SK-N-SH treated with all-trans-retinoic acid at 6 μM for 48 hours (cell line): ENCODE results near the gene MAP3K7.

Experiments used
- ATAC-seq: fragments of 200-7000 bp; cut with Tn5 transposase; 3 replicates; pipeline ENCODE4 v1.9.1; 2020; ENCODE audit warnings: mild to moderate bottlenecking, moderate library complexity
- ARNTL ChIP-seq: fragments of 450-650 bp; formaldehyde crosslinking; IDR thresholded peaks from 2 replicates; pipeline ENCODE4 v1.5.0; 2020; ENCODE audit warnings: low read depth, mild to moderate bottlenecking, moderate library complexity, borderline replicate concordance
- BACH2 ChIP-seq: fragments of 250-450 bp; sonication (Bioruptor Pico); IDR thresholded peaks from 2 replicates; pipeline ENCODE4 v1.9.0; 2021; ENCODE audit warnings: mild to moderate bottlenecking, borderline replicate concordance
- CSDC2 ChIP-seq: fragments of 250-450 bp; sonication (Bioruptor Pico); IDR thresholded peaks from 2 replicates; pipeline ENCODE4 v1.5.0; 2020; ENCODE audit warnings: mild to moderate bottlenecking, moderate library complexity
- ESRRG ChIP-seq: fragments of 250-450 bp; sonication (Bioruptor Pico); IDR thresholded peaks from 2 replicates; pipeline ENCODE4 v1.6.1; 2021; ENCODE audit warnings: mild to moderate bottlenecking
- ISL1 ChIP-seq: fragments of 250-450 bp; sonication (Bioruptor Pico); IDR thresholded peaks from 2 replicates; pipeline ENCODE4 v2.1.2; 2022; ENCODE audit warnings: mild to moderate bottlenecking, moderate library complexity
- OSR1 ChIP-seq: fragments of 250-450 bp; sonication (Bioruptor Pico); IDR thresholded peaks from 2 replicates; pipeline ENCODE4 v1.8.0; 2022; ENCODE audit warnings: moderate library complexity, mild to moderate bottlenecking, inconsistent platforms
- PATZ1 ChIP-seq: fragments of 250-450 bp; sonication (Bioruptor Pico); IDR thresholded peaks from 2 replicates; pipeline ENCODE4 v1.8.0; 2020; ENCODE audit warnings: mild to moderate bottlenecking, moderate library complexity, borderline replicate concordance
- PPARA ChIP-seq: fragments of 250-450 bp; sonication (Bioruptor Pico); IDR thresholded peaks from 2 replicates; pipeline ENCODE4 v1.5.0; 2020; ENCODE audit warnings: mild to moderate bottlenecking, borderline replicate concordance
- RARB ChIP-seq: fragments of 250-450 bp; sonication (Bioruptor Pico); IDR thresholded peaks from 2 replicates; pipeline ENCODE4 v1.8.0; 2021; ENCODE audit warnings: mild to moderate bottlenecking, moderate library complexity
- TCF4 ChIP-seq: fragments of 250-450 bp; sonication (Bioruptor Pico); IDR thresholded peaks from 2 replicates; pipeline ENCODE4 v1.8.0; 2021; ENCODE audit warnings: mild to moderate bottlenecking, moderate library complexity, borderline replicate concordance
- TOX ChIP-seq: fragments of 250-450 bp; sonication (Bioruptor Pico); IDR thresholded peaks from 2 replicates; pipeline ENCODE4 v1.8.0; 2021; ENCODE audit warnings: mild to moderate bottlenecking, moderate library complexity, borderline replicate concordance
- ZC3H10 ChIP-seq: fragments of 250-450 bp; sonication (Bioruptor Pico); IDR thresholded peaks from 2 replicates; pipeline ENCODE4 v1.5.1; 2021; ENCODE audit warnings: mild to moderate bottlenecking, moderate library complexity
- ZFP30 ChIP-seq: fragments of 450-650 bp; formaldehyde crosslinking; IDR thresholded peaks from 2 replicates; pipeline ENCODE4 v1.5.0; 2022; ENCODE audit warnings: mild to moderate bottlenecking, moderate library complexity
- ZNF70 ChIP-seq: fragments of 450-650 bp; formaldehyde crosslinking; IDR thresholded peaks from 2 replicates; pipeline ENCODE4 v1.5.0; 2020; ENCODE audit warnings: mild to moderate bottlenecking, moderate library complexity
- TF ChIP-seq, protein P1 (sequence below): fragments of 250-450 bp; sonication (Bioruptor Pico); IDR thresholded peaks from 2 replicates; pipeline ENCODE4 v1.5.0; 2020; ENCODE audit warnings: mild to moderate bottlenecking, moderate library complexity
- TF ChIP-seq, protein P2 (sequence below): fragments of 250-450 bp; sonication (Bioruptor Pico); IDR thresholded peaks from 2 replicates; pipeline ENCODE4 v1.5.1; 2020; ENCODE audit warnings: low read depth, mild to moderate bottlenecking, moderate library complexity
- TF ChIP-seq, protein P3 (sequence below): fragments of 250-450 bp; sonication (Bioruptor Pico); IDR thresholded peaks from 2 replicates; pipeline ENCODE4 v1.8.0; 2021; ENCODE audit warnings: low read depth, mild to moderate bottlenecking, moderate library complexity, borderline replicate concordance
- TF ChIP-seq, protein P4 (sequence below): fragments of 250-450 bp; sonication (Bioruptor Pico); IDR thresholded peaks from 2 replicates; pipeline ENCODE4 v1.5.1; 2021; ENCODE audit warnings: mild to moderate bottlenecking, moderate library complexity

Gene MAP3K7

GRCh38 chr6:90466154-90466940 lies 120.5 kb downstream of the MAP3K7 start (continued):
- TF ChIP-seq, protein P1, sequence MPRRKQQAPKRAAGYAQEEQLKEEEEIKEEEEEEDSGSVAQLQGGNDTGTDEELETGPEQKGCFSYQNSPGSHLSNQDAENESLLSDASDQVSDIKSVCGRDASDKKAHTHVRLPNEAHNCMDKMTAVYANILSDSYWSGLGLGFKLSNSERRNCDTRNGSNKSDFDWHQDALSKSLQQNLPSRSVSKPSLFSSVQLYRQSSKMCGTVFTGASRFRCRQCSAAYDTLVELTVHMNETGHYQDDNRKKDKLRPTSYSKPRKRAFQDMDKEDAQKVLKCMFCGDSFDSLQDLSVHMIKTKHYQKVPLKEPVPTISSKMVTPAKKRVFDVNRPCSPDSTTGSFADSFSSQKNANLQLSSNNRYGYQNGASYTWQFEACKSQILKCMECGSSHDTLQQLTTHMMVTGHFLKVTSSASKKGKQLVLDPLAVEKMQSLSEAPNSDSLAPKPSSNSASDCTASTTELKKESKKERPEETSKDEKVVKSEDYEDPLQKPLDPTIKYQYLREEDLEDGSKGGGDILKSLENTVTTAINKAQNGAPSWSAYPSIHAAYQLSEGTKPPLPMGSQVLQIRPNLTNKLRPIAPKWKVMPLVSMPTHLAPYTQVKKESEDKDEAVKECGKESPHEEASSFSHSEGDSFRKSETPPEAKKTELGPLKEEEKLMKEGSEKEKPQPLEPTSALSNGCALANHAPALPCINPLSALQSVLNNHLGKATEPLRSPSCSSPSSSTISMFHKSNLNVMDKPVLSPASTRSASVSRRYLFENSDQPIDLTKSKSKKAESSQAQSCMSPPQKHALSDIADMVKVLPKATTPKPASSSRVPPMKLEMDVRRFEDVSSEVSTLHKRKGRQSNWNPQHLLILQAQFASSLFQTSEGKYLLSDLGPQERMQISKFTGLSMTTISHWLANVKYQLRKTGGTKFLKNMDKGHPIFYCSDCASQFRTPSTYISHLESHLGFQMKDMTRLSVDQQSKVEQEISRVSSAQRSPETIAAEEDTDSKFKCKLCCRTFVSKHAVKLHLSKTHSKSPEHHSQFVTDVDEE (CRISPR knock-in tag) = no peak
- TF ChIP-seq CSDC2 = no peak

DNA sequence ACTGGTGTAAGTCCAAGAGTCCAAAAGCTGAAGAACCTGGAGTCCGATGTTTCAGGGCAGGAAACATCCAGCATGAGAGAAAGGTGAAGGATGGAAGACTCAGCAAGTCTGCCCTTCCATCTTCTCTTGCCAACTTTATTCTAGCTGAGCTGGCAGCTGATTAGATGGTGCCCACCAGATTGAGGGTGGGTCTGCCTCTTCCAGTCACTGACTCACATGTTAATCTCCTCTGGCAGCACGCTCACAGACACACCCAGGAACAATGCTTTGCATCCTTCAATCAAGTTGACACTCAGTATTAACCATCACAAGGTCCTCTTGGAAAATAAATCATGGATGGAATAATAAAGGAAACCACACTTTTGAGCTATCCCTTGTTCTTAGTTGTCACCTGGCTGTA lies 121.2 kb downstream of the MAP3K7 start:
- no peak for ATAC-seq
- TF ChIP-seq ISL1 = no peak
- TF ChIP-seq, protein P2, sequence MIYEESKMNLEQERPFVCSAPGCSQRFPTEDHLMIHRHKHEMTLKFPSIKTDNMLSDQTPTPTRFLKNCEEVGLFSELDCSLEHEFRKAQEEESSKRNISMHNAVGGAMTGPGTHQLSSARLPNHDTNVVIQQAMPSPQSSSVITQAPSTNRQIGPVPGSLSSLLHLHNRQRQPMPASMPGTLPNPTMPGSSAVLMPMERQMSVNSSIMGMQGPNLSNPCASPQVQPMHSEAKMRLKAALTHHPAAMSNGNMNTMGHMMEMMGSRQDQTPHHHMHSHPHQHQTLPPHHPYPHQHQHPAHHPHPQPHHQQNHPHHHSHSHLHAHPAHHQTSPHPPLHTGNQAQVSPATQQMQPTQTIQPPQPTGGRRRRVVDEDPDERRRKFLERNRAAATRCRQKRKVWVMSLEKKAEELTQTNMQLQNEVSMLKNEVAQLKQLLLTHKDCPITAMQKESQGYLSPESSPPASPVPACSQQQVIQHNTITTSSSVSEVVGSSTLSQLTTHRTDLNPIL (CRISPR knock-in tag) = no peak
- no peak for TF ChIP-seq ZFP30
- TF ChIP-seq, protein P3, sequence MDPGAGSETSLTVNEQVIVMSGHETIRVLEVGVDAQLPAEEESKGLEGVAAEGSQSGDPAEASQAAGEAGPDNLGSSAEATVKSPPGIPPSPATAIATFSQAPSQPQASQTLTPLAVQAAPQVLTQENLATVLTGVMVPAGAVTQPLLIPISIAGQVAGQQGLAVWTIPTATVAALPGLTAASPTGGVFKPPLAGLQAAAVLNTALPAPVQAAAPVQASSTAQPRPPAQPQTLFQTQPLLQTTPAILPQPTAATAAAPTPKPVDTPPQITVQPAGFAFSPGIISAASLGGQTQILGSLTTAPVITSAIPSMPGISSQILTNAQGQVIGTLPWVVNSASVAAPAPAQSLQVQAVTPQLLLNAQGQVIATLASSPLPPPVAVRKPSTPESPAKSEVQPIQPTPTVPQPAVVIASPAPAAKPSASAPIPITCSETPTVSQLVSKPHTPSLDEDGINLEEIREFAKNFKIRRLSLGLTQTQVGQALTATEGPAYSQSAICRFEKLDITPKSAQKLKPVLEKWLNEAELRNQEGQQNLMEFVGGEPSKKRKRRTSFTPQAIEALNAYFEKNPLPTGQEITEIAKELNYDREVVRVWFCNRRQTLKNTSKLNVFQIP = no peak
- no peak for TF ChIP-seq TCF4
- TF ChIP-seq, protein P1 (CRISPR knock-in tag) = no peak
- TF ChIP-seq ARNTL (CRISPR knock-in tag) = no peak
- TF ChIP-seq ZNF70 (CRISPR knock-in tag) = no peak
- TF ChIP-seq, protein P4, sequence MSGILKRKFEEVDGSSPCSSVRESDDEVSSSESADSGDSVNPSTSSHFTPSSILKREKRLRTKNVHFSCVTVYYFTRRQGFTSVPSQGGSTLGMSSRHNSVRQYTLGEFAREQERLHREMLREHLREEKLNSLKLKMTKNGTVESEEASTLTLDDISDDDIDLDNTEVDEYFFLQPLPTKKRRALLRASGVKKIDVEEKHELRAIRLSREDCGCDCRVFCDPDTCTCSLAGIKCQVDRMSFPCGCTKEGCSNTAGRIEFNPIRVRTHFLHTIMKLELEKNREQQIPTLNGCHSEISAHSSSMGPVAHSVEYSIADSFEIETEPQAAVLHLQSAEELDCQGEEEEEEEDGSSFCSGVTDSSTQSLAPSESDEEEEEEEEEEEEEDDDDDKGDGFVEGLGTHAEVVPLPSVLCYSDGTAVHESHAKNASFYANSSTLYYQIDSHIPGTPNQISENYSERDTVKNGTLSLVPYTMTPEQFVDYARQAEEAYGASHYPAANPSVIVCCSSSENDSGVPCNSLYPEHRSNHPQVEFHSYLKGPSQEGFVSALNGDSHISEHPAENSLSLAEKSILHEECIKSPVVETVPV (CRISPR knock-in tag) = no peak
- TF ChIP-seq CSDC2 = no peak
- TF ChIP-seq PATZ1 (CRISPR knock-in tag) = no peak
- TF ChIP-seq ESRRG (CRISPR knock-in tag) = no peak
- TF ChIP-seq RARB (CRISPR knock-in tag) = no peak
- no peak for TF ChIP-seq ZC3H10 (CRISPR knock-in tag)
- no peak for TF ChIP-seq OSR1 (CRISPR knock-in tag)
- no peak for TF ChIP-seq BACH2 (CRISPR knock-in tag)

- TF ChIP-seq, protein P4 (CRISPR knock-in tag) = no peak
- TF ChIP-seq PATZ1 (CRISPR knock-in tag) (no peak), PPARA (CRISPR knock-in tag) (no peak), TOX (CRISPR knock-in tag) (no peak), CSDC2 (no peak), ZFP30 (no peak)
- ATAC-seq = no peak
Measured at GRCh38 chr6:90464507-90464906, 122.4 kb downstream of the MAP3K7 start.
